DOHH2 (cell line): ENCODE data around the gene MATN3.

ENCODE experiments used
- CTCF ChIP-seq: fragments of 200-600 bp; sonication (generic); IDR thresholded peaks from one replicate; pipeline ENCODE4 v1.5.1; 2014; ENCODE audit warnings: antibody characterized with exemption, mild to moderate bottlenecking, low read depth, low read length; ENCODE audit not compliant: poor library complexity, severe bottlenecking
- EZH2phosphoT487 ChIP-seq: fragments of 200-600 bp; sonication (generic); IDR thresholded peaks from 2 replicates; pipeline ENCODE4 v1.6.1; 2017; ENCODE audit warnings: borderline replicate concordance, mild to moderate bottlenecking, antibody characterized with exemption, low read length, moderate library complexity, mixed read lengths

GRCh38 chr2:20057268-20057667 lies 44.8 kb upstream of the MATN3 start:
- TF ChIP-seq CTCF (no peak), EZH2phosphoT487 (no peak)
